Measurements from ENCODE around the gene CDK12.

GRCh38 chr17:39580082-39580468, 118.8 kb downstream of the CDK12 start:
- TF ChIP-seq CTCF (IDR thresholded peaks at IDR 0.05) (no peak), POLR2A (IDR thresholded peaks at IDR 0.05) (no peak)
